HepG2 (cell line): ENCODE results near the gene ASIC3.

Experiments
- CHD4 ChIP-seq: fragments of 200-600 bp; sonication (generic); IDR thresholded peaks from 2 replicates; pipeline ENCODE4 v1.7.0; 2017; ENCODE audit warnings: mild to moderate bottlenecking, low read length, borderline replicate concordance
- CTCF ChIP-seq: sonication (generic); formaldehyde crosslinking; IDR thresholded peaks from 2 replicates; pipeline ENCODE4 v1.5.0; 2020; ENCODE audit warnings: mild to moderate bottlenecking, missing genetic modification reagents, moderate library complexity
- HDAC2 ChIP-seq: sonication (generic); formaldehyde crosslinking; IDR thresholded peaks from 2 replicates; pipeline ENCODE4 v1.4.0; 2020; ENCODE audit warnings: missing genetic modification reagents
- POLR2A ChIP-seq, 2 experiments: IDR thresholded peaks; 2 replicates each; pipeline ENCODE4 v1.6.1; 2011; ENCODE audit warnings: low read depth in 2 of 2, low read length in 2 of 2, mild to moderate bottlenecking in 1 of 2, moderate library complexity in 1 of 2; ENCODE audit not compliant: insufficient read depth in 1 of 2
- TF ChIP-seq, protein P1 (sequence below), 2 experiments: sonication (generic) in 1 of 2; formaldehyde crosslinking in 1 of 2; IDR thresholded peaks; 2 replicates each; pipeline versions ENCODE4 v1.5.1 to v1.6.1; 2011 to 2020; ENCODE audit warnings: borderline replicate concordance in 1 of 2, low read depth in 1 of 2, low read length in 1 of 2, mild to moderate bottlenecking in 1 of 2, missing genetic modification reagents in 1 of 2, moderate library complexity in 1 of 2

DNA sequence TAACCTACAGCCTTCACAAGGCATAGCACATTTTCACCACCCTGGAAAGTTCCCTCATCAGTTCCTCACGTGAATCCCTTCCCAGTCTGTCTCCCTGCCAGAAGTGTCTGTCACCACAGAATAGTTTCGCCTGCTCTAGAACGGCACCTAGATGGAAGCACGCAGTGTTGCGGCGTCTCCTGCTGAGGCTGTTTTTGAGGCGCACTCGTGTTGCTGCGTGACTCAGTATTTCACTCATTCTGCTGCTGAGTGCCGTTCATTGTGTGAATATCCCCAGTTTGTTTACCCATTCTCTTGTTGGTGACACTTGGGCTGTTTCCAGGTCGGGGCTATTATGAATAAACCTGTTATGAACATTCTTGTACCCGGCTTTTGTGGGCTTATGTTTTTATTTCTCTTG is 44.8 kb upstream of the ASIC3 start:
- TF ChIP-seq POLR2A (IDR thresholded peaks at IDR 0.05; ENCODE audit: insufficient read depth in 1 of 2, low read depth in 2 of 2, low read length in 2 of 2) (no peak), HDAC2 (CRISPR knock-in tag) (no peak), CHD4 (no peak), CTCF (CRISPR knock-in tag) (peak; percentile 26; the same call in 1 of the 2 replicates)
- TF ChIP-seq, protein P1, sequence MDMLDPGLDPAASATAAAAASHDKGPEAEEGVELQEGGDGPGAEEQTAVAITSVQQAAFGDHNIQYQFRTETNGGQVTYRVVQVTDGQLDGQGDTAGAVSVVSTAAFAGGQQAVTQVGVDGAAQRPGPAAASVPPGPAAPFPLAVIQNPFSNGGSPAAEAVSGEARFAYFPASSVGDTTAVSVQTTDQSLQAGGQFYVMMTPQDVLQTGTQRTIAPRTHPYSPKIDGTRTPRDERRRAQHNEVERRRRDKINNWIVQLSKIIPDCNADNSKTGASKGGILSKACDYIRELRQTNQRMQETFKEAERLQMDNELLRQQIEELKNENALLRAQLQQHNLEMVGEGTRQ (IDR thresholded peaks at IDR 0.05; ENCODE audit: low read depth, low read length) = no peak
- TF ChIP-seq, protein P1 (CRISPR knock-in tag; IDR thresholded peaks at IDR 0.05; ENCODE audit: borderline replicate concordance) = no peak
